Right forelimb (tissue), 1 donor: ENCODE results near the gene SLC6A3.
A peak's percentile ranks its signal among the peaks of the same experiment; 100 is the strongest.

Experiments used
- DNase-seq: peaks from one replicate; pipeline ENCODE4 v3.0.0-alpha.2; 2018

Gene SLC6A3

GRCh38 chr5:1404062-1404461 is 41.2 kb downstream of the SLC6A3 start:
- DNase-seq, result no peak

GRCh38 chr5:1402611-1403255 is 42.5 kb downstream of the SLC6A3 start:
- no peak for DNase-seq

DNA sequence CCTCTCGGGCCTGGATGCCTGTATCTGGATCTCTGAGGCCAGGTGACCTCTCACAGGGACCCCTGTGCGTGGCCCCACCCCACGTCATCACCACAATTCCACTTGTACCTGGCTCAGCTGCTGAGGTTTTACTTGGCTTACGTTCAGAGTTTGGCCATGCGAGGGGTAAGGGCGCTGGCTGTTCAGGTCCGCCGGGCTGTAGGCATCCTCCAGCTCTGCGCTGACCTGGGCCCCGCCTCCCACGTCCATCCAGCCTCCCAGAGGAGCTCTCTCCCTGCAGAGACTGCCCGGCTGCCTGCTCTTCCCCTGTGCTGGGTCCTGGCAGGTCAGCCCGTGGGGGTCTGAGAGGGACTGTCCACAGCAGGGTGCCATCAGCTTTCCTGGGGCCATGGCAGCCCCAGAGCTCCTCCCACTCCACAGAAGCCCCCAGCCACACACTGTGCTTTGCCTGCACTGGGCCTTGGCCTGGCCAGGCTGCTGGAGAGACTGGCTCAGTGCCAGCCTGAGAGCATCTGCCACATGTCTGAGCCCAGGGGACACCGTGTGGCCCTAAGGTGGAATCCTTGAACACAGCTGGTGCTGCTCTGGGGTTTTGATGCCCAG is 43.6 kb downstream of the SLC6A3 start:
- no peak for DNase-seq

DNA sequence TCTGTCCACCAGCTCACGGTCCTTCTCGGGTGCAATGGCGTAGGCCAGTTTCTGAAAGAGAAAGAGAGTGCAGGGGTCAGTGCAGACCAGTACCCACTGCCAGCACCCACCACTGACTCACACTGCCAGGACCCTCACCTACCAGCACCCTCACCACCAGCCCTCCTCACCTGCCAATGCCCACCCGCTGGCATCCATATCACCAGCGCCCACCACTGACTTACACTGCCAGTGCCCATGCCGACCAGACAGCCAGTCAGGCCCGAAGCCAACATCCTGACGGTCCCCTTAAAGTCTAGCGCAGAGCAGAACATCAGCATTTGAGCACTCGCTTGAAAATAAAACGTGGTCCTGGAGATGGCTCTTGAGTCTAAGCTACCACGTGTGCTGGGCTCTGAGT is 44.3 kb downstream of the SLC6A3 start:
- no peak for DNase-seq

DNA sequence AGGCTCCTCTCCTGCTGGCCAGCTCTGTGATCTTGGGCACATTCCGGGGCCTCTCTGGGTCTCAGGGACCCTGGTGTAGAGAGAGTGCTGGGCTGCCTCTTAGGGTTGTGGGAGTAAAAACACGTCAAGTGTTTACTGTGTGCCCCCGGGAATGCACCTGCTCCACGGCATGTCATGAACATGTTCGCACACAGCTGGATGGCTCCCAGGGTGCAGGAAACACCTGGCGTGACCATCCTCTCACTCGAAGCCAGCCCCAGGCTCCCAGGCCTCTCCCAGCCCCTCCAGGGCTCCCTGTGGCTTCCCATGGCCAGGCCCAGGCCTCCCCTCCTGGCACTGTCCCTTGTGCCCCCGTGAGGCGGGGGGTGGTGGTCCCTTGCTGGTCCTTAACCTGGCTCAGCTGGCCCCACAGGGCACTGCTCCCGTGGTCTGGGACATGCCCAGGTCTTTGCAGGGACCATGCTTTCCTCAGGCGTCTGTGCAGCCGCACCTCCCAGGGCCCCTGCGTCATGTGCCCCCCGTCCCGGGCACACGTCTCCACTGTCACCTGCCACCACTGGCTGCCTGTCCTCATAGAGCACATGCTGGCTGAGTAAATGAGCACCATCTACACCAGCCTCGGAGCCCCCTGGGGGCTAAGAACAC is 44.9 kb downstream of the SLC6A3 start:
- no peak for DNase-seq

DNA sequence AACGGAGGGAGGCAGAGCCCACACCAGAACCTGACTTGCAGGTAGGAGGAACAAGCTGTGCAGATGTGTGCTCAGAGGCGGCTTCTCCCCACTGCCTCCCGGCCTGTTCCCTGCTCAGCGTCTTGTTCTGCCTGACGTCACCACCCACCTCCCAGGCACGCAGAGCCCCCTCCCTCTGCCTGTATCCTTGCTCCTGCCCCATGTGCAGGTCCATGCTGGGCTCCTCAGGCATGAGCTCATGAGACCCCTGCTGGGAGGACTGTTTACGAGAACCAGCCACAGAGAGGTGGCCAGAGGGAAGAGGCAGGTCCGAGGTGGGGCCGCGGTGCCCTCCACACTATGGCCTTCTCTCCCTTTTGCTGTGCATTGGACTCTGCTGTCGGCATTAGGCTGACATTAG is 45.5 kb downstream of the SLC6A3 start:
- DNase-seq, result no peak

DNA sequence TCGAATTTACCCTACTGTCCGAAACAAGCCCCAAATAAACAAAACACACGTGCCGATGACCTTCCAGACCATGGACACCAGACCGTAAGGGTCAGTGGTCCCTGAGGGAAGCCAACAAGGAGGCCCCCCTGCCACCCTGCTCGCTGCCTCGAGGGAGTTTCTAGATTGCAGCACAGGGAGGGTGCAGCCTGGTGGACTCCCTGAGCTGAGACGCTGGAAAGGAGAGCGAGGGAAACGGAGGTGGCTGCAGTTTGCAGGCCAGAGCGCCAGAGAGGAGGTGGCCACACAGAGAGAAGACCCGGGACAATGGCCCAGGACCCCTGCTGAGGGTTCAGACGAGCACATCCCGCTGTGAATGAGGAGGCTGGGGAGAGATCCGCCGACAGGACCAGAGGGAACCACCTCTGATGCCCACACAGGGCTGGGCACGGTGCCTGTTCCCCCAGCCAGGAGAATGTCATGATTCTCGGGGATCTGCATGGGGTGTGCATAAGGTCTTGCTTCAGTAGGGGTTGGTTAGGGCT is 48.9 kb downstream of the SLC6A3 start:
- no peak for DNase-seq

GRCh38 chr5:1394881-1395860 is 50.1 kb downstream of the SLC6A3 start:
- DNase-seq, result no peak

DNA sequence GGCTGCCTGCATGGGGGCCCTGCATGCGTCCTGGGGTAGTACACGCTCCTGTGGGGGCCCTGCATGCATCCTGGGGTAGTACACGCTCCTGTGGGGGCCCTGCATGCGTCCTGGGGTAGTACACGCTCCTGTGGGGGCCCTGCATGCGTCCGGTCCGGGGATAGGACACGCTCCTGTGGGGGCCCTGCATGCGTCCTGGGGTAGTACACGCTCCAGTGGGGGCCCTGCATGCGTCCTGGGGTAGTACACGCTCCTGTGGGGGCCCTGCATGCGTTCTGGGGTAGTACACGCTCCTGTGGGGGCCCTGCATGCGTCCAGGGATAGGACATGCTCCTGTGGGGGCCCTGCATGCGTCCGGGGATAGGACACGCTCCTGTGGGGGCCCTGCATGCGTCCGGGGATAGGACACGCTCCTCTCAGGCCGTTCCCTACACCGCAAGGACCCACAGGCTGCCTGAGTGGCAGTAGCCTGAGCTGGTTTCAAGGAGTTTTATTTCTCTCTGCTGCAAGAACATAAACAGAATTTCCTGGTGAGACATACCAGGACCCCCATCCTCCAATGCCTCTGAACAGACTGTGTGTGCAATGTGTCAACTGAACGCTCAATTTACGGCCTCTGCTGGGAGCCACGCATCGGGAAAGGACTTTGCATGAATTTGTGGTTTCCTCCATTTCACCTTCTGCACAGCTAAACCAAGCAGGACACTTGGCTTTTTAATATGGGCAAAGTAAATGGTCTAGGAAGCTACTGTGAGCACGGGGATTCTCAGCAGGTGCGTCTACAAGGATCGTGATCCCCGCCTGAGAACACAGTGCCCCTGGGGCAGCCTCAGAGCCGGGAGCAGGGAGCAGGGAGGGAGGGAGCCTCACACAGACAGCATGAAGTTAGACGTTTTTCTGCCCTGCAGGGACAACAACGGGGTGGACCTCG is 51.4 kb downstream of the SLC6A3 start:
- no peak for DNase-seq

DNA sequence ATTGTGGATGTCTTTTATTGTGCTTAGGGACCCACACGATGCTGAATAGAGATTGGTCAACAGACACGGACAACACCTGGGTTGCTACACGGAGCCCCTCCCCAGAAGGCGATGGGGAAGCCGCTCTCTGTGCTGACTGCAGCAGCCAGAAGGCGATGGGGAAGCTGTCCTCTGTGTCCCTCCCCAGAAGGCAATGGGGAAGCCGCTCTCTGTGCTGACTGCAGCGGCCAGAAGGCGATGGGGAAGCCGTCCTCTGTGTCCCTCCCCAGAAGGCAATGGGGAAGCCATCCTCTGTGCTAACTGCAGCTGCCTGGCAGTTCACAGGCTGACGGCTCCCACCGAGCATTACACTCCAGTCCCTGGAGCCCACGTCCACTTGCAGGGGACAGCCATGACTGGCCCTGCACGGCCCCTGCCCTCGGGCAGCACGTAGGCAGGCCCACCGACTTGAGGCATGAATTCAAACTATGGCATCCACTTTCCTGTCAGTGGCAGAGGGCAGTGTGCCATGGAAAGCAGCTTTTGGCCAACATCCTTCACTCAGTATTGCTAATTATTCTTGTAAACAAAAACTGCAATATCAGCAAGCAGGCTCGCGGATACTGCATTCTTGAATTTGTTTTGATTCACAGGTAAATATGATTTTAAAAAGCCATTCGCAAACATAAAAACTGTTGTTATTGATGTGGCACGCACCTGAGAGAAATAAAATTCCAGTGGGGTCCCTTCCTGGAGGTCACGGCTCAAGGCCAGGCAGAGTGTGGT is 52.3 kb downstream of the SLC6A3 start:
- no peak for DNase-seq

- DNase-seq, result no peak
Measured at GRCh38 chr5:1392261-1392660, 53.0 kb downstream of the SLC6A3 start.

- DNase-seq, result no peak
Measured at GRCh38 chr5:1391691-1392090, 53.5 kb downstream of the SLC6A3 start.

- no peak for DNase-seq
Measured at GRCh38 chr5:1390861-1391600, 54.2 kb downstream of the SLC6A3 start.

DNA sequence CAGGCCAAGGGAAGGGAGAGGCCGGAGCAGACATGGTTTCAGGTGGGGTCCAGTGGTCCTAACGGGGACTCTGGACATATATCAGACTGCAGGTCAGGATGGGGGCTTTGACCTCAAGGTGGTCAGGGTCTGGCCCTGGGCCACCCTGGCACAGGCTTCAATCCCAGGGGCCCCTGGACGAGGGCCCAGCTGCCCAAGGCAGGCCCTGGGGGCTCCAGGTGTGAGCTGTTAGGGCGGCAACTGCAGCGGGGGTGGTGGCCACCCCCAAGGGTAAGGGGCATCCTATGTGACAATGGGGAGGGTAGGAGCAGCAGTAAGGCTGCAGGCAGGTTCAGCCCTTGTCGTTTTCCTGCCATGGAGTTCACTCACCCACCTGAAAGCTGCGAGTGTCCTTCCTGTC is 54.9 kb downstream of the SLC6A3 start:
- DNase-seq, result no peak

- DNase-seq, result no peak
Measured at GRCh38 chr5:1388383-1388967, 56.8 kb downstream of the SLC6A3 start.

GRCh38 chr5:1387876-1388275 is 57.4 kb downstream of the SLC6A3 start:
- DNase-seq, result no peak

DNA sequence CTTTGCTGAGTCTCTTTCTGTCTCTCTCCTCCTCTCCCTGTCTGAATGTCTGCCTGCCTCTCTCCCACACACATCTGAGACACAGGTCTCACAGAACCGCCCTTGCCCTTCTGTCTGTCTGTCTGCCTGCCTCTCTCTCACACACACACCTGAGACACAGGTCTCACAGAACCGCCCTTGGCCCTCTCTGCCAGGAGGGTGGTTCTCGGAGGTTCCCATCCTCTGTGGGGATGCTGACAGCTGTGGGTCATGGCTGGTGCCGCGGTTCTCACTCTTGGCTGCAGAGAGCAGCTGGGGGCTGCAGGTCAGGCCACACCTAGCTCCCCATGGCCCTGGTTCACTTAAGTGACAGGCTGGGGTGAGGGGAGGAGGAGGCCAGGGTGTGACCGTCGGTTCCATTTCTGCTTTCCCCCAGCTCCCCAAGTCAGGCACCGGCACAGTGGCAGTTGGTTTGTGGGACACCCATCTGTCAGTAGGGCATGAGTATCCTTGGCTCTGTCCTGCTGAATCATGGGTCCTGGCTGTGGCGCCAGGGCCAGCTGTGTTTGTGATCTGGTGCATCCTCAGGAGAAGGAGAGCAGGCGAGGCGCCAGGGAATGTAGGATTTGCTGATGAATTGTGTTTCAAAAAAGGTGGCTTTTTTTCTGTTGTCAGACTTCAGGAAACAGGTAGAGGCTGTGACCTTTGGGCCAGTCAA is 58.0 kb downstream of the SLC6A3 start:
- no peak for DNase-seq

- DNase-seq, result peak; percentile 49
Measured at GRCh38 chr5:1386274-1386717, 58.9 kb downstream of the SLC6A3 start.
